Spinal cord (tissue), 10 donors: Measurements from ENCODE around the gene DYSF. TPM values are rescaled to one million over a fixed set of nuclear protein-coding genes. Genes with fewer than 3 reads are reported as not detected.

Source experiments
- DNase-seq, 6 donors: peaks; one replicate each; pipeline versions ENCODE4 v3.0.0 to v3.0.0-alpha.2; 2013 to 2015; ENCODE audit warnings: low spot score in 6 of 6, low read depth in 4 of 6
- H3K27ac ChIP-seq: one replicate; pipeline ENCODE4 v1.5.1; 2013; ENCODE audit warnings: low read depth, low read length, control low read depth
- H3K27me3 ChIP-seq: one replicate; pipeline ENCODE4 v1.6.1; 2013; ENCODE audit warnings: low read length; ENCODE audit not compliant: control insufficient read depth, insufficient read depth
- H3K36me3 ChIP-seq: one replicate; pipeline ENCODE4 v1.6.1; 2013; ENCODE audit warnings: low read length; ENCODE audit not compliant: control insufficient read depth, insufficient read depth
- H3K4me1 ChIP-seq: one replicate; pipeline ENCODE4 v1.6.1; 2013; ENCODE audit warnings: low read length; ENCODE audit not compliant: control insufficient read depth, insufficient read depth
- H3K4me3 ChIP-seq: one replicate; pipeline ENCODE4 v1.5.1; 2013; ENCODE audit warnings: low read depth, low read length, control low read depth
- H3K9me3 ChIP-seq: one replicate; pipeline ENCODE4 v1.6.1; 2013; ENCODE audit warnings: low read length; ENCODE audit not compliant: control insufficient read depth, insufficient read depth
- WGBS: methylation state at CpG from one replicate; pipeline ENCODE4 v1.1.5; 2013; ENCODE audit warnings: missing lambda C conversion rate; ENCODE audit not compliant: insufficient coverage; 5-methylcytosine and 5-hydroxymethylcytosine counted together
- polyA plus RNA-seq, 2 donors: library from polyadenylated mRNA; unstranded; fragments of 120-200 nt; gene quantifications; one replicate each; pipeline ENCODE4 v1.2.1, GENCODE V29; 2013; ENCODE audit not compliant: insufficient read length in 2 of 2
- total RNA-seq, 2 donors: library from RNA; depleted of rRNA in 1 of 2; stranded (reverse); fragments of 120-200 nt in 1 of 2; fragments of >200 nt in 1 of 2; gene quantifications; one replicate each; pipeline versions ENCODE4 v1.2.3 to v1.2.4, GENCODE V29; 2013 to 2014
- donor health status: healthy.

The DYSF gene
- total and polyA plus RNA-seq, 4 donors = 3.5 to 12.0 (median 6.7) TPM

GRCh38 chr2:71612581-71613402, 159.4 kb downstream of the DYSF start:
- H3K27me3 ChIP-seq = no peaks in the 10 kb centered on the region
- H3K36me3 ChIP-seq = no peaks in the 10 kb centered on the region
- no peak for DNase-seq
- 95% methylated on average over 17 of the region's 17 CpGs for WGBS
- no peak overlapping the region for H3K27ac ChIP-seq
- H3K4me3 ChIP-seq = no peak overlapping the region
- H3K4me1 ChIP-seq = peaks cover 21% of the 10 kb centered on the region
- no peaks in the 10 kb centered on the region for H3K9me3 ChIP-seq

GRCh38 chr2:71613403-71613952, 160.1 kb downstream of the DYSF start:
- H3K4me1 ChIP-seq = peaks cover 21% of the 10 kb centered on the region
- no peaks in the 10 kb centered on the region for H3K9me3 ChIP-seq
- DNase-seq = no peak
- WGBS = 100% methylated on average over 1 of the region's 3 CpGs
- H3K36me3 ChIP-seq = no peaks in the 10 kb centered on the region
- H3K4me3 ChIP-seq = no peak overlapping the region
- no peak overlapping the region for H3K27ac ChIP-seq
- no peaks in the 10 kb centered on the region for H3K27me3 ChIP-seq

- Histone ChIP-seq H3K4me3 (no peak overlapping the region), H3K27me3 (no peaks in the 10 kb centered on the region), H3K27ac (no peak overlapping the region), H3K9me3 (no peaks in the 10 kb centered on the region), H3K36me3 (no peaks in the 10 kb centered on the region), H3K4me1 (peaks cover 29% of the 10 kb centered on the region)
- WGBS = 90% methylated on average over 6 of the region's 8 CpGs
- no peak for DNase-seq
Observed at GRCh38 chr2:71613953-71614925, 160.9 kb downstream of the DYSF start.

- Histone ChIP-seq H3K27me3 (no peaks in the 10 kb centered on the region), H3K9me3 (no peaks in the 10 kb centered on the region), H3K27ac (no peak overlapping the region), H3K4me1 (peaks cover 32% of the 10 kb centered on the region), H3K36me3 (no peaks in the 10 kb centered on the region), H3K4me3 (no peak overlapping the region)
- peak in 1 of 6 donors; percentile 72 for DNase-seq
- 58% methylated on average over 7 of the region's 9 CpGs for WGBS
Observed at GRCh38 chr2:71614976-71615766, 161.8 kb downstream of the DYSF start.

GRCh38 chr2:71615767-71616730, 162.7 kb downstream of the DYSF start:
- Histone ChIP-seq H3K9me3 (no peaks in the 10 kb centered on the region), H3K4me1 (peaks cover 32% of the 10 kb centered on the region), H3K27me3 (no peaks in the 10 kb centered on the region), H3K27ac (no peak overlapping the region), H3K36me3 (no peaks in the 10 kb centered on the region), H3K4me3 (no peak overlapping the region)
- DNase-seq = no peak
- WGBS = 80% methylated on average over 10 of the region's 13 CpGs

GRCh38 chr2:71617266-71617665, 163.9 kb downstream of the DYSF start:
- no peaks in the 10 kb centered on the region for H3K36me3 ChIP-seq
- no peaks in the 10 kb centered on the region for H3K27me3 ChIP-seq
- H3K9me3 ChIP-seq = no peaks in the 10 kb centered on the region
- no peak overlapping the region for H3K27ac ChIP-seq
- no peak overlapping the region for H3K4me3 ChIP-seq
- no peak for DNase-seq
- WGBS = 91% methylated on average over 5 of the region's 5 CpGs
- H3K4me1 ChIP-seq = peaks cover 32% of the 10 kb centered on the region

- H3K9me3 ChIP-seq = no peaks in the 10 kb centered on the region
- H3K4me3 ChIP-seq = no peak overlapping the region
- DNase-seq = no peak
- H3K36me3 ChIP-seq = no peaks in the 10 kb centered on the region
- no peaks in the 10 kb centered on the region for H3K27me3 ChIP-seq
- WGBS = 55% methylated on average over 10 of the region's 12 CpGs
- no peak overlapping the region for H3K27ac ChIP-seq
- H3K4me1 ChIP-seq = peaks cover 31% of the 10 kb centered on the region
Observed at GRCh38 chr2:71618327-71619113, 165.2 kb downstream of the DYSF start.

GRCh38 chr2:71619230-71619741, 165.9 kb downstream of the DYSF start:
- H3K36me3 ChIP-seq = no peaks in the 10 kb centered on the region
- peaks cover 24% of the 10 kb centered on the region for H3K4me1 ChIP-seq
- H3K9me3 ChIP-seq = no peaks in the 10 kb centered on the region
- H3K27me3 ChIP-seq = no peaks in the 10 kb centered on the region
- H3K27ac ChIP-seq = no peak overlapping the region
- no peak for DNase-seq
- no peak overlapping the region for H3K4me3 ChIP-seq
- WGBS = 66% methylated on average over 15 of the region's 15 CpGs
